Retinal pigment epithelial cell (primary cell): ENCODE results near the gene SMIM44.
A peak's percentile ranks its signal among the peaks of the same experiment; 100 is the strongest.
"Not testable (repeated sequence)": the region's sequence is repeated elsewhere in the genome, so short reads cannot be mapped to it uniquely, and the experiment has no call there.

Experiments used
- DNase-seq: peaks from one replicate; pipeline ENCODE4 v3.0.0-alpha.2; 2010; ENCODE audit warnings: low read depth
- H3K4me3 ChIP-seq: 2 replicates; pipeline ENCODE4 v1.5.1; 2011; ENCODE audit warnings: mild to moderate bottlenecking, low read length, control low read depth, moderate library complexity
- TF ChIP-seq, protein P1 (sequence below): conservative IDR thresholded peaks from 2 replicates; pipeline ENCODE4 v1.5.1; 2011; ENCODE audit warnings: low read depth, low read length, control low read depth, inconsistent platforms

Gene SMIM44

DNA sequence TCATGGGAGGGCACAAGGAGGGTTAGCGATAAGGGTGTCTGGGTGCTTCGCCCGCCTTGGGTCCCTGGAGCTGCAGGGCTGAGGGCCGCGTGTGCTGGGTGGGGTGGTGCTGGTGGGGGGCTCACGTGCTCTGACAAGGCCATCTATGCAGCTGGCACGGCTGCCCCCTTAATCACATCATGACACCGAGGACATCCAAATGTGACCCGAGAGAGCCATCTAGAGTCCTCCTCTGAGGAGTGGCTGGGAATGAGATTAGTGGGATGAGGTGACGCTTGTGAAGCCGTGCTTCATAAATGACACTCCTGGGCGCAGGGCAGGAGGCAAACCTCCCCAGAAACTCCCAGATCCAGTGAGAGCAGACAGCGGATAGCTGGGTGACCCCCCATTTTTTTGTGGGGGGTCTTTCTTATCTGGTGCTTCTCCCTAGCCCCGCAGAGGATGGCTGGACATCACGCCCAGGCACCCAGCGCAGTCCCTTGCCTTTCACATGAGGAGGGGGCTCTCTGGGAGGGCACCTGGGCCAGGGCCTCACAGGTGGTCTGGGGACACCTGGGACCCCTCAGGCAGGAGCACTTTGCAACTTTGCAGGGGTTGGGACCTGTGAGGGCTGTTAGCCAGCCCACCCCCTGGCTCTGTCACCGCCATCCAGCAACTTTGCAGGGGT, 29.5 kb upstream of the SMIM44 start:
- TF ChIP-seq, protein P1, sequence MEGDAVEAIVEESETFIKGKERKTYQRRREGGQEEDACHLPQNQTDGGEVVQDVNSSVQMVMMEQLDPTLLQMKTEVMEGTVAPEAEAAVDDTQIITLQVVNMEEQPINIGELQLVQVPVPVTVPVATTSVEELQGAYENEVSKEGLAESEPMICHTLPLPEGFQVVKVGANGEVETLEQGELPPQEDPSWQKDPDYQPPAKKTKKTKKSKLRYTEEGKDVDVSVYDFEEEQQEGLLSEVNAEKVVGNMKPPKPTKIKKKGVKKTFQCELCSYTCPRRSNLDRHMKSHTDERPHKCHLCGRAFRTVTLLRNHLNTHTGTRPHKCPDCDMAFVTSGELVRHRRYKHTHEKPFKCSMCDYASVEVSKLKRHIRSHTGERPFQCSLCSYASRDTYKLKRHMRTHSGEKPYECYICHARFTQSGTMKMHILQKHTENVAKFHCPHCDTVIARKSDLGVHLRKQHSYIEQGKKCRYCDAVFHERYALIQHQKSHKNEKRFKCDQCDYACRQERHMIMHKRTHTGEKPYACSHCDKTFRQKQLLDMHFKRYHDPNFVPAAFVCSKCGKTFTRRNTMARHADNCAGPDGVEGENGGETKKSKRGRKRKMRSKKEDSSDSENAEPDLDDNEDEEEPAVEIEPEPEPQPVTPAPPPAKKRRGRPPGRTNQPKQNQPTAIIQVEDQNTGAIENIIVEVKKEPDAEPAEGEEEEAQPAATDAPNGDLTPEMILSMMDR = no peak
- H3K4me3 ChIP-seq = no peak overlapping the region
- DNase-seq = no peak

DNA sequence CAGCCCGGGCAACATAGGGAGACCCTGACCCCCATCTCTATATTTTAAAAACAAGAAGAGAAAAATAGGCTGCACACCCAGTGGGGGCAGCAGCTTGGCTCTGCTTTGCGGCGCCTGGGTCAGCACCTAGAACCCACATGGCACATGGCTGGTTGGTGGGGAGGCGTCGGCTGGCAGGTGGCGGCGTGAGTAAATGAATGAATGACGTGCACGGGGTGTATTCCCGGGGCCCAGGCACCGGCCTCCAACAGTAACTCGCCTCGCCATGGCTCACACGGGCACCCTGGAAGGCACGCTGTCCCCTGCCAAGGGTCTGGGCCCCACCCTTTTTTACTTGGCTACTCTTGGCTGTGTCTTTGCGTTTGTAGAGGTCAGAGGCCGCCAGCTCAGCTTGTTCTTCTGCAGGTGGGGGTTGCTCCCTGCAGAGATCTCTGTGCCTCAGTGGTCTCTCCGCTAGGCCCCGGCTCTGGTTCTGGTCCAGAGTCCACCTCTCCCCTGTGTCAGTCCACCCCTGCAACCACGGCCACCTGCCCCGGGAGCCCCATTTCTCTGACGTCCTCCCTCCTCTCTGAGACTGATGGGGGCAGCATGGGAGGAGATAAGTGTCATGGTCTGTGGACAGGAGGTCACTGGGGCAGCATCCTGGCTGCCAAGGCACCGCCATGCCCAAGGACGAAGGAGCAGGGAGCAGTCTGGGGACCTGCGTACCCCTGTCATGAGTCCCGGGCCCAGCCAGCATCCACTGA, 28.4 kb upstream of the SMIM44 start:
- H3K4me3 ChIP-seq = no peak overlapping the region
- TF ChIP-seq, protein P1 = no peak
- no peak for DNase-seq

DNA sequence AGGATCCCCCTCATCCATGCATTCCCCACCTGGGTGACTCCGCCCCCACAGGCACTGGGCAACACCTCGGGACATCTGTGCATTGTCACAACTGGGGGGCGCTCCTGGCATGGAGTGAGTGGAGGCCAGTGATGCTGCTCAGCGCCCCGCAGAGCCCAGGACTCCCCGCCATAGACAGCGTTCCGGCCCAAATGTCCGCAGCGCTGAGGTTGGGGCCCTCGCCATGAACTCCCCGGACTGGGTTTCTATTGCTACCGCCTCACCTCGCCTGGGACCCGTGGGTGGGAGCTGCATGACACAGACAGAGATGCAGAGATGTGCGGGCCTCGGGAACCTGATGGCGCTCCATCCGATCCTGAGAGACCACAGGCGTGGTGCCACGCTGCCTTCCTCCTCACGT, 27.5 kb upstream of the SMIM44 start:
- TF ChIP-seq, protein P1 = no peak
- DNase-seq = no peak
- H3K4me3 ChIP-seq = no peak overlapping the region

DNA sequence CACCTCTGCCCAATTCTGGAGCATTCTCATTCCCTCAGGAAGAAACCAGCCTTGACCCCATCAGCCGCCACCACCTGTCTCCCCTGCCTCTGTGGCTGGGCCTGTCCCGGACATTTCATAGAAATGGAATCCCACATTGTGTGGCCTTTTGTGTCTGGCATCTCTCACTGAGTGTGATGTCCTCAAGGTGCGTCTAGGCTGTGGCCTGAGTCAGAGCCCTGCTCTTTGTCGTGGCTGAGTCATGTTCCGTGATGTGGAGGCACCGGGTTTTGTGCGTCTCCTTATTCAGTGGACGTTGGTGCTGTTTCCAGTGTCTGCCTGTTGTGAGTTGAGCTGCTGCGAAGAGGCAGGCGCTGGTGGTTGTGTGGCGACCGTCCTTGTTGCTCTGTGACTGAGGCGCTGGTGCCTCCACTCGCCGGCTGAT, 26.3 kb upstream of the SMIM44 start:
- peak; percentile 24 for DNase-seq
- TF ChIP-seq, protein P1 = no peak
- no peak overlapping the region for H3K4me3 ChIP-seq

DNA sequence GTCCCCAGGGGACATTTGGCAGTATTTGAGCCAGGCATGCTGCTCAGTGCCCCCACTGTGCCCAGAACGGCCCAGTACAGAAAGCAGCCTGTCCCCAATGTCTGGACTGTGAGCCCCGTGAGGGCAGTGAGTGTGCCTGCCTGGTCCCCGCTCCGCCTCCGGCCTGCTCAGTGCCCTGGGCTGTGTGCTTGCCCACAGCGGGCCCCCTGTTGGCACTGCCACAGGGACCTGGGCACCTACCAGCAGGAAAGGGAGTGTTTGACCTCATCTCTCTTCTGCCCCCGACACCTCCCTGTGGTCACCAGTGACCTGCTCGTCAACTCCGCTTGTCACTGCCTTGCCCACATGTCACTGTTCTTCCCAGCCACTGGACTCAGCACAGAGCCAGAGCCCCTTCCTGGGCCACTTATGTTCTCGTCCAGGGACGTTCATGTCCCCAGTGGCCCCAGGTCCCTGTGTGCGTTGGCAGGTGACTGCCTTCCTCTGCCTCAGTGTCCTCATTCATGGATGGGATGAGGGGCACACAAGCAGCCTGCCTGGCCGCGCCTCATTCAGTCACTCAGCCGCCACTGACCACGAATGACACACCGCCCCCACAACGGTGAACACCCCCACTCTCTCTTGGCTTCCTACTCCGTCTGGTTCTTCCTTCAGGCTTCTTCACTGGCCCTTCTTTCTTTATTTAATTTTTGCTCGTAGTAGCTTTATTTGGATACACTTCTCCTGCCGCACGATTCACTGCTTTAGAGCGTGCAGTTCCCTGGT, 25.7 kb upstream of the SMIM44 start:
- no peak overlapping the region for H3K4me3 ChIP-seq

DNA sequence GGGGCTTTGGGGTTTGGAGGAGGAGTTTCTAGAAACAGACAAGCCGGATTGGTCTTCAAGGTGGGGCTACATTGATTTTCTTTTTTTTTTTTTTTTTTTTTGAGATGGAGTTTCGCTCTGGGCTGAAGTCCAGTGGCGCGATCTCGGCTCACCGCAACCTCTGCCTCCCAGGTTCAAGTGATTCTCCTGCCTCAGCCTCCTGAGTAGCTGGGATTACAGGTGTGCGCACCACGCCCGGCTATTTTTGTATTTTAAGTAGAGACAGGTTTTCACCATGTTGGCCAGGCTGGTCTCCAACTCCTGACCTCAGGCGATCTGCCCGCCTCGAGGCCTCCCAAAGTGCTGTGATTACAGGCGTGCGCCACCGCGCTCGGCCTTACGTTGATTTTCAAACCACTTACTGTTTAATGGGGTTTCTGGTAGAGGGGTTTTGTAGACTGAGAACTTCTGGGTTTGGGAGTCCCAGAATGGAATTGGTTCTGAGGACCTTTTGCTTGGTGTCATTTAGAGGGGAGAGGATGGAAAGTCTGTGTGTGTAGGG, 24.9 kb upstream of the SMIM44 start:
- not testable (repeated sequence) for DNase-seq, H3K4me3 ChIP-seq

More for the DNA sequence above, 25.7 kb upstream of the SMIM44 start:
- TF ChIP-seq, protein P1 = no peak
- no peak for DNase-seq

DNA sequence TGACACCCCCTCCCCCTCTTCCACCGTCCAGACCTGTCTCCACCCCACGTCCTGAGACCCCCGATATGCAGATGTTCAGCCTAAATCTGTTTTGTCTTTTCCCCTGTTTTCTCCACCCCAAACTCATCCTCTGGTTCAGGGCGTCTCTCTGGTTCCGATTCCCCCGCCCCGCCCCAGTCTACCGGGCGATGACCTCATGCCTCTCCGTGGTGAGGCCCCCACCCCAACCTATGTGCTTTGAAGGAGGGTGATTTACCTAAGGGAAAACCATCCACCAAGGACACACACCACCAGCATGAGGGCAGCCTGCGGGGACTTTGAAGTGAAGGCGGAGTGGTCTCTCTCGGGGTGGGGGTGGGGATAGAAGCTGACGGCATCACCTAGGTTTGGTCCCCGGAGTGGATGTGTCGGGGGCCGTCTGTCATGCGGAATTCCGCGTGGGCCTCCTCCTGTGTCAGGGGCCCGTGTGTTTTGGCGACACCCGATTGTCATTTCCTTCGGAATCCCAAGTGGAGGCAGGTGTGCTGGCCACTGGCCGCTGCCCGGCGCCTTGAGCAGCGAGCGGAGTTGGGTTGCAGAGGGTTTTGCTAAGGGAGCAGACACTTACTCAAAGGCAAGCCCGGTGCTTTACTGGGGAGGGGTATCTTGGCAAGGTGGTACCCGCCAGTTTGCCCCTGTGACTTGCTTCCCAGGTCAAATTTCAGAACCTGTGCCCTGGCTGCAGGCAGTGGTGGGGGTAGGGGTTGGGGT, 24.3 kb upstream of the SMIM44 start:
- peak overlapping the region; percentile 82 for H3K4me3 ChIP-seq
- no peak for DNase-seq
- TF ChIP-seq, protein P1 = no peak
